Activated naive CD4-positive, alpha-beta T cell treated with anti-CD3 and anti-CD28 coated beads, Interleukin-2, amount 50 U/mL, for 16 hours (primary cell): ENCODE results near the gene DENND1A.
"Not testable (repeated sequence)": the region's sequence is repeated elsewhere in the genome, so short reads cannot be mapped to it uniquely, and the experiment has no call there.

Source experiments
- DNase-seq: peaks from one replicate; pipeline ENCODE4 v3.0.0-alpha.2; 2020

The DENND1A gene

DNA sequence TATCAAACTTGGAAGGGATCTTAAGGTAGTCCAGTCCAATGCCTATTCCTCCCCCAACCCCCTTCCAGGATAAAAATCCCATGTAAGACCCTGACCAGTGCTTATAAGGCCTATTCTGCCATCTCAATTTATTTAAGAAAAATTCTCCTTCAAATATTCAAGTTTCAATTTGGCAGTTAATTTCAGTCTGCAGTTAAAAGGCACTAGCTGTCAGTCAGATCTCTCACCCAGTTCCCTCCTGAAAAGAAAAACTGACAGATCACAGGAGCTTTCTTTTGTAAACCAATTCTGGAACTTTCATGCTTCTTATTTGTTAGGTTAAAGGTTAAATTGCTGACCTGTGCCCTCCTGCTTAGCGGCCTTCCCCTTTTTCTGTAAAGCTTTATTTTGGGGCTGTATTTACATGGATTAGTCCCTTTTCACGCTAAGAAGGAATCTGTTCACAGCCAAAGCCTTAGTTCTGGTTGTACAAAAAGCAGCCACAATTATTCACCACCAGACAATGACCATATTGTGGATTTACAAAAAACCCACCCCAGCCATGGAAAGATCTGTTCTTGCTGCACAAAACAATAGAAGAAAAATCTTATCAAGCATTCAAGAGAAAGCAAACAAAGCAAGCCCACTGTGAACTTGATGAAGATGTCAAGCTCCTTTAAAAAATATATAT is 68.7 kb downstream of the DENND1A start:
- DNase-seq = no peak

GRCh38 chr9:123860603-123861002 is 69.3 kb downstream of the DENND1A start:
- no peak for DNase-seq

DNA sequence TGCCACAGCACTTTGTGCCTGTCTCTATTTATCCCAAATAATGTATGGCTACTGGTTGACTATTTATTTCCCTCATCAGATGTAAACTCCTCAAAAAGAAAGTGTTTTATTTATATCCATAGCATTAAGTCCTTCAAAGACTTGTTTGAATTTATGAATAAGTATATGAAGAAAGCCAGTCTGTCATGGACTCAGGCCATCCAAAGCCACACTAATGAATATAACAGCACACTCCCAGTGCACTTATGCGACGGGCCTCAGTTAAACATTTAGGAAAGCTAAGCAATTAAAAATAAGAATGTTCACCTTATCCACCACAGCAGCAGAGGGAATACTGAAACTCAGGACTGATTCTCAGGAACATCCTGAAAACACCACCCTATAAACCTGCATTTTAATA is 77.5 kb downstream of the DENND1A start:
- no peak for DNase-seq

DNA sequence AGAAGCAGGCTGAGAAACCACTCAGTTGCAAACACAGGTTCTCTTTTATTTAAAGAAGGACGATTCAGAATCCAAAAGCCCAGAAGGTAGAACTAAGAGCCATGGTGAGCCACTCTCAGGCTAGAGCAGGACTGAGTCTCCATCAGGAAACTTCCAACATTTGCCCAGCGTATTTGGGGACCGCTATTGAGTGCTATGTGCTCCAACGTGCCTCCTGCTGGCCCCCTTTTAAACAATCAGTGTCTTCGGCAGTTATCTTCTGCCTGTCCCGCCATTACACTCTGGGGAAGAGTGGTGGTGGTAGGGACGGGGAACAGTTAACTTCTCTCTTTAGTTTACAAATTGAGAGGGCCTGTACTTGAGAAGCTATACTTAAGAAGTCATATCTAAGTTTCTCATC is 78.1 kb downstream of the DENND1A start:
- DNase-seq = no peak

GRCh38 chr9:123848447-123849085 is 81.4 kb downstream of the DENND1A start:
- no peak for DNase-seq

- no peak for DNase-seq
Measured at GRCh38 chr9:123846966-123847365, 83.0 kb downstream of the DENND1A start.

DNA sequence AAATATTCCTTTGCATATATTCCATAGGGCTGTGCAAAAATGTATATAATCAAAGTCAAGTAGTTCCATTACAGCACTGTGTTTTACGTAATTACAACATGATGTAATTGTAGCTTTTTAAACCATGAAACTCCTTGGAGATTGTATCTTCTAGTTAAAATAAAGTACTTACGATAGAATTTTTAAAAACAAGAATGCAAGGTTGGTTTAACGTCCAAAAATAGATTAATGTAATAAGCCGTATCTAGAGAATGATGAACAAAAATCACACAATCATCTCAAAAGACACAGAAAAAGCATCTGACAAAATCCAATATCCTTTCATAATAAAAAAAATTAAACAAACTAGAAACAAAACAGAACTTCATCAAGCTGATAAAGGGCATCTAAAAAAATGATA is 86.2 kb downstream of the DENND1A start:
- no peak for DNase-seq

DNA sequence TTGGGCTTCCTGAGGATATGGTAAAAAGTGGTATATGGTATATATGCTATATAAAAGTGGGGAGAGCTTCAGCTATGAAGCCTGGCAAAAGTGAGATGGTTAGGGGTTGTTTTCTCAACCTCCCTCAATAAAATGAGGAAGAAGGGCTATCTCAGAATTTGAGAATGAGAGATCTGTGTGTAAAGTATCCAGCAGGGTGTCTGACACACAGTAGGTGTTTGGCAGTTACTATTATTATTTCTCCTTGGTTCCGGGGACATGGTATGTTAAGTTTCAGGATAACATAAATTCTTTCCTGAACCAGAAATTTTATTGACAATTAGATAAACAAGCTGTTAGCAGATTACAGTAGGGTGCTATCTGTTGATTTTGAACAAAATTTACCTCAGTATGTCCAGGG is 94.1 kb downstream of the DENND1A start:
- DNase-seq = no peak

GRCh38 chr9:123834889-123835562 is 94.9 kb downstream of the DENND1A start:
- DNase-seq = no peak

- no peak for DNase-seq
Measured at GRCh38 chr9:123834218-123834888, 95.6 kb downstream of the DENND1A start.

GRCh38 chr9:123832858-123833650 is 96.9 kb downstream of the DENND1A start:
- no peak for DNase-seq

GRCh38 chr9:123832176-123832575 is 97.8 kb downstream of the DENND1A start:
- no peak for DNase-seq

- no peak for DNase-seq
Measured at GRCh38 chr9:123828449-123828848, 101.5 kb downstream of the DENND1A start.

DNA sequence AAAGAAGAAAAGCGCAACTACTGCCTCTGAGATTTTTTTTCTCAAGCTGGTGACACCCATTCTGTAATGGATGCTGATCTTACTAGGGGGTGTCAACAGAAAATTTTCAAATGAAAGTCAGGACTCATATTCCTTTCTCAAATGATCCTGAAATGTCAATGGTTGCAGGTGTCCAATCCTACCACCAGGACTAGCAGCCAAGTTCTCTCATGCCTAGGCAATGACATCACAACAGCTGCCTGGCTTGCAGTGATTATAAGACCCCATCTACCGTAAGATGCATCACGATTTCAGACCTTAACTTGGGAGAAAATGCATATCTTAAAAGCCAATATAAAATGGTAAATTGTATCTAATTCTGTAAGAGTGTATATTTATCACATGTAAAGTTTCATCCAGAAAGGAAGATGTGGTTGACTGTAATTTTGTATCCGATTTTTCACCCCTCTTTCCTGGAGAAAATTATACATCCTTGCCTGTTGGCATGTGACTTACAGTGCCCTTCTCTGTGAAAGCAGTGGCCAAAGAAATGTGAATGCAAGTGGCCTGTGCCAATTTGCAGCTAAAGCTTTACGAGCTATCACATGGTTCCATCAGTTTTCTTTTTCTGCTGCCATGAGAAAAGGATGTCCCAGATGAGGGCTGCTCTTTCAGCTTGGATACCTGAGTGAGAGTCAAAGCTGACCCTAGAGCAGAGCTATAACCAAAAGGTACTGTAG is 104.4 kb downstream of the DENND1A start:
- DNase-seq = no peak

DNA sequence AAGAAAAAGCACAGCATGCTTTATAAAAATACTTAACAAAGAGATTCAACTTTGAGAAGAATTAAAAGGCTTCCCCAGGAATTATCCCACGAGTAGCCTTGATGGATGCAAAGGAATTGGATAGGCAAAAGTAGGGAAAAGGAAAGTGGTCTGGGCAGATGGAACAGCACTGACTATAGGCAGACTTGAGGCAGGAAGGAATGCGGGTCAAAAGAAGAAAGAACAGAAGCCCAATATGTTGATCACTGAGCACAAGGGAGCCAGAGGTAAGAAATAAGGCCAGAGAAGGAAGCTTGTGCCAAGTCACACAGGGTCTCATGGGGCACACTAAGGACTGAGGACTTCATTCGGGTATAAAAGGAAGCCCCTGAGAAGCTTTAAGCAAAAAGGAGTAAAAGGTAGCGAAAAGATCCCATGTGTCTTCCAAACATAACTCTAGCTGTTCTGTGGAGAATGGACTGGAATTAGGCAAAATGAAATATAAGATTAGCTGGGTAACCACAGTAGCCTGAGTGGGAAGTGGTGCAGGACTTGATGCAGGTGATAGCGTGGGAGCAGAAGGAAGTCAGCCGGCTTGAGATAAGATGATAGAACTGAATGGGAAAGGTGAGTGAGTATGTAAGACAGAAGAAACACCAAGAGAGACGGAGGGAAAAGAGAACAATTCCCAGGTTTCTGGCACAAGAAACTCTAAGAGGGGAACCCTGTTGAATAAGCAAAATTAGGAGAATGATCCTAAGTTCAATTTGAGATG is 106.6 kb downstream of the DENND1A start:
- DNase-seq = no peak

DNA sequence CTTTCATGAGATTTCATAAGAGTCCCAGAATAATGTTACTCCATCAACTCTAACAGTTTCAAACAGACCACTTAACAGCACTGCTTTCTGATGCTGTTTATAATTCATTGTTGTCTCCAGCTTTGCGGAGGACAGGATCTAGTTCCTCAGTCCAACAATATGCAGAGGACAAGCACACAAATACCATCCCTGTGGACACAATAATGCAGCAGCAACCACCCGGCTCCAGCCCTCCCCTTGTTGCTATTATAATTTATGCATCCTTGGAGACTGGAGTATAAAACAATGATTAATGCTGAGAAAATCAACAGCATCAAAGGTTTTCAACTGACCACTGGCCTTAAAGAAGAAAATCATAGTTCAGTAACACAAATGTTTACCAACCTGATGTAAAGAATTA is 108.3 kb downstream of the DENND1A start:
- DNase-seq = no peak

DNA sequence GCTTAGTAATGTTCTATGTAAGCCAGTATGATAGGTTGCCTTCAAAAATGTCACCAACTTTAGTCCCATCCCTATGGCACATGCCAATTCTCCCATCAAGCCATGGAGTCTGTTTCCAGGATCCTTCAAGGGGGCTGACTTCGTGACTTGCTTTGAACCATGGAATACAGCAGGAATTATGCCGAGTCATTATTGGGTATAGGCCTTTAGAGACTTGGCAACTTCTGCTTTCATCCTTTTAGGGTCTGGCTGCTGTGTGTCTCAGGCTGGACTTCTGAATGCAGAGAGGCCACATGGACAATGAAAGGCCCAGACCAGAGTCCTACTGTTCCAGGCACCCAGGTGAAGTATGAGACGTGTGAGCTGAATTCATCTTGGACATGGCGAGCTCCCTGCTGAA is 109.8 kb downstream of the DENND1A start:
- DNase-seq = no peak

GRCh38 chr9:123816817-123817472 is 113.0 kb downstream of the DENND1A start:
- DNase-seq = no peak

DNA sequence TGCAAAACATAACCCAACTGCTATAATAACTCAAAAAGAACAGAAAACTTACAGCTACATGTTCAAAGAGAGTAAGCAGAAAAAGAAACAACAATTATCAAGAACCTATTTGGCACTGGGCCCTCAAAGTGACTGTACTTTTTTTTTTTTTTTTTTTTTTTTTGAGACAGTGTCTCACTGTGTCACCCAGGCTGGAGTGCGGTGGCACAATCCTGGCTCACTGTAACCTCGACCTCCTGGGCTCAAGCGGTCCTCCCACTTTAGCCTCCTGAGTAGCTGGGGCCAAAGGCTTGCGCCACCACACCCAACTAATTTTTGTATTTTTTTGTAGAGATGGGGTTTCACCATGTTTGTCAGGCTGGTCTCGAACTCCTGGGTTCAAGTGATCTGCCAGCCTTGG is 114.1 kb downstream of the DENND1A start:
- not testable (repeated sequence) for DNase-seq

DNA sequence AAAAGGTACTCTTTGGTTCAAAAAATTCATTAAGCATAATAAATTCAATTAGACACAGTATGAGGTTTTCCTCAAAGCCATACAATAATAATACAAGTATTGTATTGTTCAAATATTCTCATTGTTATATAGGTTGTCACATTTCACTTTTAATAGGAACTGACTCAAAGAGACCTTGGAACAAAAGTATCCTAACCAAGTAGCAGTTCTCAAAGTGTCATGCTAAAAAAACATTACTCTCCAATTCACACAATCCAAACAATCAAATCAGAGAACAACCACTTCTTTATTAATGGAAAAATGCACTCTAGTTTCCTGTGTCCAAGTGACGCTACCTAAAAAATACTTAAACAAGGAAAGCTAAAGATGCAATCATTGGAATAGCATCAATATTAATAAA is 115.4 kb downstream of the DENND1A start:
- DNase-seq = no peak

- no peak for DNase-seq
Measured at GRCh38 chr9:123812984-123813383, 116.9 kb downstream of the DENND1A start.
